Smooth muscle cell (in vitro differentiated cells): Measurements from ENCODE around the gene SHISA7. TPM values are rescaled to one million over a fixed set of nuclear protein-coding genes. Genes with fewer than 3 reads are reported as not detected.

Experiments
- DNase-seq: peaks from one replicate; lab custom pipeline; 2025; ENCODE audit not compliant: unreplicated experiment; lab: John Stamatoyannopoulos, UW
- H2AFZ ChIP-seq: fragments of 200-600 bp; sonication (generic); 2 replicates; pipeline ENCODE4 v1.6.0; 2016; ENCODE audit warnings: antibody characterized with exemption, low read depth, mild to moderate bottlenecking
- H3F3A ChIP-seq: fragments of 200-600 bp; sonication (generic); 2 replicates; pipeline ENCODE4 v1.6.0; 2017; ENCODE audit warnings: antibody characterized with exemption, low read depth
- H3K27ac ChIP-seq: fragments of 200-600 bp; sonication (generic); 2 replicates; pipeline ENCODE4 v1.5.1; 2016; ENCODE audit warnings: low read depth, mild to moderate bottlenecking
- H3K27me3 ChIP-seq: fragments of 200-600 bp; sonication (generic); 2 replicates; pipeline ENCODE4 v1.6.1; 2016; ENCODE audit warnings: low read depth, mild to moderate bottlenecking
- H3K36me3 ChIP-seq: fragments of 200-600 bp; sonication (generic); 2 replicates; pipeline ENCODE4 v1.5.1; 2016; ENCODE audit warnings: low read depth
- H3K4me1 ChIP-seq: fragments of 200-600 bp; sonication (generic); 2 replicates; pipeline ENCODE4 v1.5.1; 2016; ENCODE audit warnings: low read depth
- H3K4me2 ChIP-seq: fragments of 200-600 bp; sonication (generic); 2 replicates; pipeline ENCODE4 v1.6.0; 2016; ENCODE audit warnings: mild to moderate bottlenecking
- H3K4me3 ChIP-seq: fragments of 200-600 bp; sonication (generic); 2 replicates; pipeline ENCODE4 v1.5.1; 2016; ENCODE audit warnings: mild to moderate bottlenecking
- H3K79me2 ChIP-seq: fragments of 200-600 bp; sonication (generic); 2 replicates; pipeline ENCODE4 v1.6.0; 2016; ENCODE audit warnings: low read depth, mild to moderate bottlenecking
- H3K9ac ChIP-seq: fragments of 200-600 bp; sonication (generic); 2 replicates; pipeline ENCODE4 v1.6.0; 2016; ENCODE audit warnings: low read depth
- H3K9me3 ChIP-seq: fragments of 200-600 bp; sonication (generic); replicated peaks from 2 replicates; pipeline ENCODE4 v1.5.1; 2016; ENCODE audit warnings: low read depth
- H4K20me1 ChIP-seq: fragments of 200-600 bp; sonication (generic); 2 replicates; pipeline ENCODE4 v1.6.0; 2016; ENCODE audit warnings: low read depth
- CTCF ChIP-seq: fragments of 200-600 bp; sonication (generic); IDR thresholded peaks from 2 replicates; pipeline ENCODE4 v1.5.1; 2017; ENCODE audit warnings: borderline replicate concordance, mild to moderate bottlenecking, antibody characterized with exemption; ENCODE audit not compliant: insufficient read depth, poor library complexity, severe bottlenecking
- WGBS: methylation state at CpG from one replicate; pipeline ENCODE4 v1.1.7; 2016; ENCODE audit warnings: low lambda C conversion rate; 5-methylcytosine and 5-hydroxymethylcytosine counted together
- polyA plus RNA-seq: library from polyadenylated mRNA; unstranded; fragments of >200 nt; fragmentation: Nextera tagmentation; extraction: Ambion mirVana; gene quantifications from 2 replicates; pipeline ENCODE4 v1.2.1, GENCODE V29; 2016
- total RNA-seq: library from RNA; depleted of rRNA; stranded (reverse); fragments of >200 nt; gene quantifications from 2 replicates; pipeline ENCODE4 v1.2.3, GENCODE V29; 2014

SHISA7 gene
- total and polyA plus RNA-seq, 2 experiments from 2014 or later, result not detected

- Histone ChIP-seq H3K4me2 (peak within 1 kb of the TSS; percentile 93), H3F3A (peaks cover 9% of the 10 kb centered on the region), H3K9ac (peak within 1 kb of the TSS; percentile 92), H3K36me3 (no peaks in the 10 kb centered on the region), H3K9me3 (no peaks in the 10 kb centered on the region), H3K4me1 (peaks cover 33% of the 10 kb centered on the region), H3K4me3 (peak within 1 kb of the TSS; percentile 85), H3K27ac (peak within 1 kb of the TSS; percentile 90), H3K79me2 (peaks cover 39% of the 10 kb centered on the region), H2AFZ (peak within 1 kb of the TSS; percentile 89), H4K20me1 (peaks cover 51% of the 10 kb centered on the region), H3K27me3 (no peaks in the 10 kb centered on the region)
- WGBS, result 1% methylated on average over 68 of the region's 68 CpGs
- no peak for TF ChIP-seq CTCF
- peak; percentile 84 for DNase-seq
These were observed 57.2 kb downstream of the SHISA7 start, which contains the start of gene RPL28 for GRCh38 chr19:55385724-55386492. RPL28 (plus strand) TSS chr19:55385932; CDS start chr19:55386358, 426 bp downstream.

GRCh38 chr19:55384920-55385723, 58.0 kb downstream of the SHISA7 start:
- DNase-seq, result peak; percentile 84
- H3K79me2 ChIP-seq, result peaks cover 39% of the 10 kb centered on the region
- no peak for TF ChIP-seq CTCF
- no peaks in the 10 kb centered on the region for H3K27me3 ChIP-seq
- H3K4me3 ChIP-seq, result peak overlapping the region; percentile 85
- no peaks in the 10 kb centered on the region for H3K36me3 ChIP-seq
- peaks cover 33% of the 10 kb centered on the region for H3K4me1 ChIP-seq
- peak overlapping the region; percentile 89 for H2AFZ ChIP-seq
- peak overlapping the region; percentile 89 for H3K4me2 ChIP-seq
- 7% methylated on average over 34 of the region's 34 CpGs for WGBS
- peak overlapping the region; percentile 90 for H3K27ac ChIP-seq
- H3F3A ChIP-seq, result peaks cover 9% of the 10 kb centered on the region
- H3K9ac ChIP-seq, result peak overlapping the region; percentile 92
- H4K20me1 ChIP-seq, result peaks cover 44% of the 10 kb centered on the region
- no peaks in the 10 kb centered on the region for H3K9me3 ChIP-seq

GRCh38 chr19:55384131-55384919, 58.8 kb downstream of the SHISA7 start, which contains the start of gene TMEM238:
TMEM238 (minus strand) TSS chr19:55384292; CDS start chr19:55384259, 33 bp downstream.
- TF ChIP-seq CTCF, result no peak
- peak within 1 kb of the TSS; percentile 85 for H3K4me3 ChIP-seq
- H3K27me3 ChIP-seq, result no peaks in the 10 kb centered on the region
- WGBS, result 20% methylated on average over 62 of the region's 72 CpGs
- H3K9ac ChIP-seq, result peak within 1 kb of the TSS; percentile 92
- H4K20me1 ChIP-seq, result peaks cover 36% of the 10 kb centered on the region
- H3K4me1 ChIP-seq, result peaks cover 33% of the 10 kb centered on the region
- peaks cover 35% of the 10 kb centered on the region for H3K79me2 ChIP-seq
- H3K36me3 ChIP-seq, result no peaks in the 10 kb centered on the region
- no peak for DNase-seq
- H3K9me3 ChIP-seq, result no peaks in the 10 kb centered on the region
- peak within 1 kb of the TSS; percentile 90 for H3K27ac ChIP-seq
- H3F3A ChIP-seq, result peaks cover 9% of the 10 kb centered on the region
- H3K4me2 ChIP-seq, result peak within 1 kb of the TSS; percentile 89
- peak within 1 kb of the TSS; percentile 89 for H2AFZ ChIP-seq
